ENCODE results near the gene RIIAD1.

The RIIAD1 gene

DNA sequence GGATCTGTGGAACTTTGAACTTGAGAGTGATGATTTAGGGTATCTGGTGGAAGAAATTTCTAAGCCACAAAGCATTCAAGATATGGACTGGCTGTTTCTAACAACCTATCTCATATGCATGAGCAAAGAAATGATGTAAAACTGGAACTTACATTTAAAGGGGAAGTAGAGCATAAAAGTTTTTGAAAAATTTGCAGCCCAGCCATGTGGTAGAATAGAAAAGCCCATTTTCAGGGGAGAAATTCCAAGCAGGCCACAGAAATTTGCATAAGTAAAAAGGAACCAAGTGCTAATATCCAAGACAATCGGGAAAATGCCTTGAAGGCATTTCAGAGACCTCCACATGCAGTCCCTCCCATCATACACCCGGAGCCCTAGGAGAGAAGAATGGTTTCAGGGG is 15.7 kb downstream of the RIIAD1 start:
- TF ChIP-seq CTCF (IDR thresholded peaks at IDR 0.05; ENCODE audit: low read depth, low read length) = no peak

DNA sequence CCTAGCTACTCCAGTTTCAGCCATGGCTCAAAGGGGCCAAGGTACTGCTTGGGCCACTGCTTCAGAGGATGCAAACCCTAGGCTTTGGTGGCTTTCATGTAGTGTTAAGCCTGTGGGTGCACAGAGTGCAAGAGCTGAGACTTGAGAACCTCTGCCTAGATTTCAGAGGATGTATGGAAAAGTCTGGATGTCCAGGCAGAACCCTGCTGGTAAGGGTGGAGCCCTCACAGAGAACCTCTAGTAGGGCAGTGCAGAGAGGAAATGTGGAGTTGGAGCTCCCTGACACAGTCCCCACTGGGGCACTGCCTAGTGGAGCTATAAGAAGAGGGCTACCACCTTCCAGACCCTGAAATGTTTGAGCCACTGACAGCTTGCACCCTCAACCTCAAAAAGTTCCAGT is 16.2 kb downstream of the RIIAD1 start:
- H3K4me3 ChIP-seq (ENCODE audit: low read depth, low read length) = no peak overlapping the region
- TF ChIP-seq CTCF (IDR thresholded peaks at IDR 0.05; ENCODE audit: low read depth, low read length) = no peak

More for the DNA sequence above, 15.7 kb downstream of the RIIAD1 start:
- no peak overlapping the region for H3K4me3 ChIP-seq (ENCODE audit: low read depth, low read length)

- no peak overlapping the region for H3K4me3 ChIP-seq (ENCODE audit: low read depth, low read length)
- no peak for TF ChIP-seq CTCF (IDR thresholded peaks at IDR 0.05; ENCODE audit: low read depth, low read length)
These were observed 18.5 kb downstream of the RIIAD1 start for GRCh38 chr1:151739590-151740355.

DNA sequence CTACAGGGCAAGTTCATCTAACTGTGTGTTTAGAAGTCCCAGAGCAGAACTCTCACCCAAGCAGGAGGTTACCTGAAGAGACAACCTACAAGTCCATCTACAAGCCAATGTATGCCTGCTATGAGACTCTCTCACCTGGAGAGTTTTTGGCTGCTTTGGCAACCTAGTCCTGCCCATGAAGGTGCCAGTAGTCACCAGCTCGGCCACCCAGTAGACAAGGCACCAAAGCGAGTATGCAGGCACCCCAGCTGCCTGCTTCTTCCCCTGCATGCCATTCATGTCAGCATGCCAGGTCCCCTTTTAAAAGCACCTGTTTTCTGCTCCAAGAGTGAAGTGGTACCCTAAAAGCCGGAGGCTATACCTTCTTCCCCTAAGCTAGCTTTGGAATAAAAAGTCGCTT is 20.2 kb downstream of the RIIAD1 start:
- TF ChIP-seq CTCF (IDR thresholded peaks at IDR 0.05; ENCODE audit: low read depth, low read length) = no peak
- H3K4me3 ChIP-seq (ENCODE audit: low read depth, low read length) = no peak overlapping the region

- no peak for TF ChIP-seq CTCF (IDR thresholded peaks at IDR 0.05; ENCODE audit: low read depth, low read length)
- H3K4me3 ChIP-seq (ENCODE audit: low read depth, low read length) = no peak overlapping the region
These were observed 35.0 kb downstream of the RIIAD1 start for GRCh38 chr1:151756291-151756690.

DNA sequence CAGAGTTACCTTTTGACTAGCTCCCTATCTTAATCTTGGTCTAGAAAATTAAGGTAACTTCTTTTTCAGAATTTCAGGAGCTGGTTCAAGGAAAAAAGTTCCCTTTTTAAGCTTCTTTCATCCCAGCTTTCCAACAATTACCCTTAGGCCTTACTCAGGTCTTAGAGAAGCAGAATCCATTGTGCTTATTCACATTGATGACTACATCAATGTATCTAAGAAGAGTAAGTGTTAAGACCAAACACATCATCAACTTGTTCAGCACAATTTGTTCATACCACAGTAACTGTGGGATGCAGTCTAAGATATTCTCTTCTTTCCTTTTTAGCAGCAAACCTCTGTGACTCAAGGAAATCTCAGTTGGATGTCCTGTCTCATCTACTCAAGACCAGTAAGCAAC is 37.9 kb downstream of the RIIAD1 start:
- H3K4me3 ChIP-seq (ENCODE audit: low read depth, low read length) = no peak overlapping the region
- TF ChIP-seq CTCF (IDR thresholded peaks at IDR 0.05; ENCODE audit: low read depth, low read length) = no peak

GRCh38 chr1:151760597-151761385 is 39.5 kb downstream of the RIIAD1 start:
- no peak overlapping the region for H3K4me3 ChIP-seq (ENCODE audit: low read depth, low read length)
- no peak for TF ChIP-seq CTCF (IDR thresholded peaks at IDR 0.05; ENCODE audit: low read depth, low read length)

All from WI38 (cell line).